Measurements from ENCODE around the gene CYLC1. TPM values are rescaled to one million over a fixed set of nuclear protein-coding genes. Genes with fewer than 3 reads are reported as not detected.
A peak's percentile ranks its signal among the peaks of the same experiment; 100 is the strongest.

Gene CYLC1
- total RNA-seq, 1 donor from 2014 or later = not detected

GRCh38 chrX:83847339-83847738, 13.6 kb upstream of the CYLC1 start:
- no peaks in the 10 kb centered on the region for H3K79me2 ChIP-seq (ENCODE audit: insufficient read depth, low read length)
- no peaks in the 10 kb centered on the region for H3K27me3 ChIP-seq (ENCODE audit: insufficient read depth, low read length)
- no peak for FAIRE-seq
- Mint-ChIP-seq H3K36me3 (ENCODE audit: low read depth, unreplicated experiment) (no peaks in the 10 kb centered on the region), H3K4me3 (ENCODE audit: unreplicated experiment) (no peak overlapping the region), H3K27ac (ENCODE audit: unreplicated experiment) (no peak overlapping the region), H3K4me1 (ENCODE audit: low read depth, unreplicated experiment) (no peaks in the 10 kb centered on the region), H3K9me3 (ENCODE audit: unreplicated experiment) (no peaks in the 10 kb centered on the region), H3K27me3 (ENCODE audit: low read depth, unreplicated experiment) (no peaks in the 10 kb centered on the region)
- no peak overlapping the region for H3K4me3 ChIP-seq (ENCODE audit: insufficient read depth, low read depth, low read length)
- H4K20me1 ChIP-seq (ENCODE audit: insufficient read depth, low read length) = no peaks in the 10 kb centered on the region
- H3K4me1 ChIP-seq (ENCODE audit: insufficient read depth, low read length) = no peaks in the 10 kb centered on the region
- no peak overlapping the region for H3K4me2 ChIP-seq (ENCODE audit: low read length)
- TF ChIP-seq, protein P1, sequence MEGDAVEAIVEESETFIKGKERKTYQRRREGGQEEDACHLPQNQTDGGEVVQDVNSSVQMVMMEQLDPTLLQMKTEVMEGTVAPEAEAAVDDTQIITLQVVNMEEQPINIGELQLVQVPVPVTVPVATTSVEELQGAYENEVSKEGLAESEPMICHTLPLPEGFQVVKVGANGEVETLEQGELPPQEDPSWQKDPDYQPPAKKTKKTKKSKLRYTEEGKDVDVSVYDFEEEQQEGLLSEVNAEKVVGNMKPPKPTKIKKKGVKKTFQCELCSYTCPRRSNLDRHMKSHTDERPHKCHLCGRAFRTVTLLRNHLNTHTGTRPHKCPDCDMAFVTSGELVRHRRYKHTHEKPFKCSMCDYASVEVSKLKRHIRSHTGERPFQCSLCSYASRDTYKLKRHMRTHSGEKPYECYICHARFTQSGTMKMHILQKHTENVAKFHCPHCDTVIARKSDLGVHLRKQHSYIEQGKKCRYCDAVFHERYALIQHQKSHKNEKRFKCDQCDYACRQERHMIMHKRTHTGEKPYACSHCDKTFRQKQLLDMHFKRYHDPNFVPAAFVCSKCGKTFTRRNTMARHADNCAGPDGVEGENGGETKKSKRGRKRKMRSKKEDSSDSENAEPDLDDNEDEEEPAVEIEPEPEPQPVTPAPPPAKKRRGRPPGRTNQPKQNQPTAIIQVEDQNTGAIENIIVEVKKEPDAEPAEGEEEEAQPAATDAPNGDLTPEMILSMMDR (IDR thresholded peaks at IDR 0.05; ENCODE audit: insufficient read depth, low read depth, low read length) = no peak
- no peak for TF ChIP-seq EZH2 (IDR thresholded peaks at IDR 0.05; ENCODE audit: insufficient read depth, low read length)
- no peak overlapping the region for H2AFZ ChIP-seq (ENCODE audit: low read depth, low read length)
- DNase-seq (ENCODE audit: low read depth) = no peak
- no peak overlapping the region for H3K27ac ChIP-seq (ENCODE audit: low read depth, low read length)
- H3K9me3 ChIP-seq (ENCODE audit: insufficient read depth, low read depth, low read length) = no peaks in the 10 kb centered on the region
- H3K36me3 ChIP-seq (ENCODE audit: insufficient read depth, low read length) = no peaks in the 10 kb centered on the region
- H3K9ac ChIP-seq (ENCODE audit: low read length) = no peak overlapping the region

DNA sequence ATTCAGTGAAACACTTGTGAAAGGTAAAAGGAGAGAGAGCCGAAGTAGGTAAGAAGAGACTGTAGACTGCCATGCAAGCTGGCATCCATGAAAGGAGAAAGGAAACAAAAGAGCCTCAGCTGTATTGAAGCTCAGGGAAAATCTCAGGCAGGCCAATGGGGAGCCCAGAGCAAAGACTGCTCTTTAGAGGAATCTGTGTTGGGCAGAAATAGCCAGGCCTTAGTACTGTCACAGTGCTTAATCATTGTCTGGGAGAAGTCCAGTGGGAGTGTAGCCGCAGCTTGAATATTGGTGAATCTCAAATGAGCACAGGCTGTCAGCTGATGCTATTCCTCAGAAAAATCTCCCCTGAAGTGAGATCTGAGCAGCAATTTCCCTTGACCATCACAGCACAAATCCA, 27.6 kb downstream of the CYLC1 start:
- H3K4me2 ChIP-seq (ENCODE audit: low read length) = no peak overlapping the region
- TF ChIP-seq EZH2 (IDR thresholded peaks at IDR 0.05; ENCODE audit: insufficient read depth, low read length) = no peak
- TF ChIP-seq, protein P1 (IDR thresholded peaks at IDR 0.05; ENCODE audit: insufficient read depth, low read depth, low read length) = no peak
- no peaks in the 10 kb centered on the region for H3K27me3 Mint-ChIP-seq (ENCODE audit: low read depth, unreplicated experiment)
- H2AFZ ChIP-seq (ENCODE audit: low read depth, low read length) = no peak overlapping the region
- no peak overlapping the region for H3K27ac Mint-ChIP-seq (ENCODE audit: unreplicated experiment)
- H3K4me3 Mint-ChIP-seq (ENCODE audit: unreplicated experiment) = no peak overlapping the region
- H4K20me1 ChIP-seq (ENCODE audit: insufficient read depth, low read length) = no peaks in the 10 kb centered on the region
- no peaks in the 10 kb centered on the region for H3K4me1 ChIP-seq (ENCODE audit: insufficient read depth, low read length)
- DNase-seq (ENCODE audit: low read depth) (no peak), FAIRE-seq (peak; percentile 32)
- no peak overlapping the region for H3K4me3 ChIP-seq (ENCODE audit: insufficient read depth, low read depth, low read length)
- no peaks in the 10 kb centered on the region for H3K79me2 ChIP-seq (ENCODE audit: insufficient read depth, low read length)
- H3K36me3 Mint-ChIP-seq (ENCODE audit: low read depth, unreplicated experiment) = no peaks in the 10 kb centered on the region
- no peak overlapping the region for H3K9ac ChIP-seq (ENCODE audit: low read length)
- no peaks in the 10 kb centered on the region for H3K9me3 ChIP-seq (ENCODE audit: insufficient read depth, low read depth, low read length)
- no peaks in the 10 kb centered on the region for H3K27me3 ChIP-seq (ENCODE audit: insufficient read depth, low read length)
- H3K36me3 ChIP-seq (ENCODE audit: insufficient read depth, low read length) = no peaks in the 10 kb centered on the region
- no peak overlapping the region for H3K27ac ChIP-seq (ENCODE audit: low read depth, low read length)
- H3K9me3 Mint-ChIP-seq (ENCODE audit: unreplicated experiment) = no peaks in the 10 kb centered on the region
- peaks cover 2% of the 10 kb centered on the region for H3K4me1 Mint-ChIP-seq (ENCODE audit: low read depth, unreplicated experiment)

DNA sequence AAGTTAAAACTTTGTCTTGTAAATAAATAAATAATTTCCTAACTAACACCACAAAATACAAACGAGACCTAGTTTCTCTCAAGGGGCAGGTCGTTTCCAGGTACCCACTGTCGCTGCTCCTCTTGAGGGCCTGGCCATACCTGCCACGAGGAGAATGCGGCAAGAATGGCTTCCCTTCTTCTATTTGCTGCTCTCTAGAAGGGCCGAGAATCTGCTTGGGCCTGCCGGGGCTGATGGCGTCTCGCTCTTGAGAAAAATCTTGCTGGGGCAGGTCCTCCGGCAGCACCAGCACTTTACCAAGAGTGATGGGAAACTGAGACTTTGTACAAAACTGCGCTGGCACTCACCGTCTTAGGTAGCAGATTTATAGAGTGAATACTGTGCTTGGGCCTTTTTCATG, 31.5 kb downstream of the CYLC1 start:
- no peaks in the 10 kb centered on the region for H3K9me3 ChIP-seq (ENCODE audit: insufficient read depth, low read depth, low read length)
- no peaks in the 10 kb centered on the region for H3K27me3 Mint-ChIP-seq (ENCODE audit: low read depth, unreplicated experiment)
- no peak for TF ChIP-seq EZH2 (IDR thresholded peaks at IDR 0.05; ENCODE audit: insufficient read depth, low read length)
- TF ChIP-seq, protein P1 (IDR thresholded peaks at IDR 0.05; ENCODE audit: insufficient read depth, low read depth, low read length) = no peak
- H3K27ac ChIP-seq (ENCODE audit: low read depth, low read length) = no peak overlapping the region
- H3K4me1 ChIP-seq (ENCODE audit: insufficient read depth, low read length) = no peaks in the 10 kb centered on the region
- no peaks in the 10 kb centered on the region for H3K27me3 ChIP-seq (ENCODE audit: insufficient read depth, low read length)
- no peaks in the 10 kb centered on the region for H3K36me3 Mint-ChIP-seq (ENCODE audit: low read depth, unreplicated experiment)
- no peaks in the 10 kb centered on the region for H3K79me2 ChIP-seq (ENCODE audit: insufficient read depth, low read length)
- H3K9ac ChIP-seq (ENCODE audit: low read length) = no peak overlapping the region
- no peaks in the 10 kb centered on the region for H3K9me3 Mint-ChIP-seq (ENCODE audit: unreplicated experiment)
- no peak overlapping the region for H2AFZ ChIP-seq (ENCODE audit: low read depth, low read length)
- no peak overlapping the region for H3K4me3 Mint-ChIP-seq (ENCODE audit: unreplicated experiment)
- peak; percentile 54 for FAIRE-seq
- H3K27ac Mint-ChIP-seq (ENCODE audit: unreplicated experiment) = no peak overlapping the region
- DNase-seq (ENCODE audit: low read depth) = no peak
- peaks cover 2% of the 10 kb centered on the region for H3K4me1 Mint-ChIP-seq (ENCODE audit: low read depth, unreplicated experiment)
- H4K20me1 ChIP-seq (ENCODE audit: insufficient read depth, low read length) = no peaks in the 10 kb centered on the region
- no peak overlapping the region for H3K4me3 ChIP-seq (ENCODE audit: insufficient read depth, low read depth, low read length)
- no peak overlapping the region for H3K4me2 ChIP-seq (ENCODE audit: low read length)
- no peaks in the 10 kb centered on the region for H3K36me3 ChIP-seq (ENCODE audit: insufficient read depth, low read length)

Data from astrocyte (in vitro differentiated cells and primary cell).